Keratinocyte (primary cell): ENCODE data around the gene PIK3CD.

ENCODE experiments used
- CTCF ChIP-seq, 3 experiments: IDR thresholded peaks in 1 of 3; conservative IDR thresholded peaks in 1 of 3; optimal IDR thresholded peaks in 1 of 3; 2 replicates in 2 of 3; 3 replicates in 1 of 3; pipeline versions ENCODE3 to v1.5.1; 2011; ENCODE audit warnings: low read length in 3 of 3, mild to moderate bottlenecking in 3 of 3, moderate library complexity in 2 of 3, control low read depth in 1 of 3, inconsistent platforms in 1 of 3; ENCODE audit not compliant: insufficient read depth in 2 of 3; ENCODE audit errors: extremely low read depth in 1 of 3
- EZH2 ChIP-seq: IDR thresholded peaks from one replicate; pipeline ENCODE4 v1.6.1; 2012; ENCODE audit warnings: inconsistent platforms, mild to moderate bottlenecking, low read length, moderate library complexity

GRCh38 chr1:9601942-9602793 is 49.4 kb upstream of the PIK3CD start:
- TF ChIP-seq CTCF (optimal IDR thresholded peaks at IDR 0.05 in 1 of 3, IDR thresholded peaks at IDR 0.05 in 1 of 3, conservative IDR thresholded peaks at IDR 0.05 in 1 of 3; ENCODE audit: extremely low read depth in 1 of 3, insufficient read depth in 2 of 3, low read length in 3 of 3) = no peak
- no peak for TF ChIP-seq EZH2
